Right forelimb (tissue), 1 donor: Measurements from ENCODE around the gene RPL10A.
"Not testable (repeated sequence)": the region's sequence is repeated elsewhere in the genome, so short reads cannot be mapped to it uniquely, and the experiment has no call there.

Experiments
- DNase-seq: peaks from one replicate; pipeline ENCODE4 v3.0.0-alpha.2; 2018

The RPL10A gene

GRCh38 chr6:35468181-35468979 lies at the start of gene RPL10A:
RPL10A (plus strand) TSS chr6:35468401; CDS start chr6:35468435, 34 bp downstream.
- peak; percentile 95 for DNase-seq

GRCh38 chr6:35419417-35419816 lies 48.8 kb upstream of the RPL10A start:
- no peak for DNase-seq

- DNase-seq: no peak
Observed at GRCh38 chr6:35419961-35420360, 48.2 kb upstream of the RPL10A start.

GRCh38 chr6:35425284-35425683 lies 42.9 kb upstream of the RPL10A start:
- no peak for DNase-seq

GRCh38 chr6:35426074-35426473 lies 42.1 kb upstream of the RPL10A start:
- no peak for DNase-seq

- DNase-seq: no peak
Observed at GRCh38 chr6:35427435-35427834, 40.8 kb upstream of the RPL10A start.

- no peak for DNase-seq
Observed at GRCh38 chr6:35427851-35428321, 40.3 kb upstream of the RPL10A start.

- no peak for DNase-seq
Observed at GRCh38 chr6:35428421-35429149, 39.6 kb upstream of the RPL10A start.

- no peak for DNase-seq
Observed at GRCh38 chr6:35429463-35429862, 38.7 kb upstream of the RPL10A start.

- DNase-seq: no peak
Observed at GRCh38 chr6:35432291-35432690, 35.9 kb upstream of the RPL10A start.

- DNase-seq: not testable (repeated sequence)
Observed at GRCh38 chr6:35432702-35433101, 35.5 kb upstream of the RPL10A start.

GRCh38 chr6:35435074-35435837 lies 32.9 kb upstream of the RPL10A start:
- no peak for DNase-seq

GRCh38 chr6:35436071-35436857 lies 31.9 kb upstream of the RPL10A start:
- DNase-seq: no peak

GRCh38 chr6:35438378-35439065 lies 29.7 kb upstream of the RPL10A start:
- DNase-seq: not testable (repeated sequence)

GRCh38 chr6:35439308-35439707 lies 28.9 kb upstream of the RPL10A start:
- no peak for DNase-seq

GRCh38 chr6:35441205-35441604 lies 27.0 kb upstream of the RPL10A start:
- DNase-seq: no peak

- no peak for DNase-seq
Observed at GRCh38 chr6:35441642-35442041, 26.6 kb upstream of the RPL10A start.

- DNase-seq: no peak
Observed at GRCh38 chr6:35442693-35443092, 25.5 kb upstream of the RPL10A start.

GRCh38 chr6:35443341-35444030 lies 24.7 kb upstream of the RPL10A start:
- DNase-seq: no peak

- DNase-seq: no peak
Observed at GRCh38 chr6:35445691-35446090, 22.5 kb upstream of the RPL10A start.

GRCh38 chr6:35448191-35448590 lies 20.0 kb upstream of the RPL10A start:
- no peak for DNase-seq
